Measurements from ENCODE around the gene WBP4.

The WBP4 gene

DNA sequence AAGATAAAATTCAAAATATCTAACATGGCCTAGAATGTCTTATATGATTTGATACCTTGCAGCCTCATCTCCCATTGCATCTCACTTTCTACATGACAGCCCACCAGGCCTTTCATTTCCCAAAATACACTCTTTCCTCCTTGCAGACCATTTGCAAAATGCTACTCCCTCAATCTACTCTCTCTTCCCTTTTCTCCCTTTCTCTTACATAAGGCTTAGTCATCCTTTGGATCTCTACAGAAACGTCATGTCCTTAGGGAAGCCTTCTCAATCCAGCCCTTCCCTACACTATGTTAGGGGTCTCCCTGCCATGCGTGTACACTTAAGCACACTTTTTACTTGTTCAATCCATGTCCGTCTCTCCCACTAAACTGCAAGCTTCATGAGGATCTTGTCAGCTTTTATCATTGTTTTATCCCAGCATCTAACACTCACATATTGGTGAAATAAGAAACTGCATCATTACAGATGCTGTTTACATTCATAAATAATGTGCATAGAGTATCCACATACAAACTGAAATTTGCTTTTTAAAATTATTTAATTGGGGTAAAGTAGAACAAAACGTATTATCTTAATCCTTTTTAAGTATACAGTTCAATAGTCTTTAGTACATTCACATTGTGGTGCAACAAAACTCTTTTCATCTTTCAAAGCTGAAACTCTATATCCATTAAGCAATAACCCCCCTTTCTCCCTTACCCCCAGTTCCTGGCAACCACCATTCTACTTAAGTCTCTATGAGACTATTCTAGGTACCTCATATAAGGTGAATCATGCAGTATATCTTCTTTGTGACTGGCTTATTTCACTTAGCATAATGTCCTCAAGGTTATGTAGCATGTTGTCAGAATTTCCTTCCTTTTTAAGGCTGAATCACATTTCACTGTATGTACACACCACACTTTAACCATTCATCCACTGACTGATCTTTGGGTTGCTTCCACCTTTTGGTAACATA, 11.5 kb upstream of the WBP4 start:
- no peak for DNase-seq (ENCODE audit: low spot score)

DNA sequence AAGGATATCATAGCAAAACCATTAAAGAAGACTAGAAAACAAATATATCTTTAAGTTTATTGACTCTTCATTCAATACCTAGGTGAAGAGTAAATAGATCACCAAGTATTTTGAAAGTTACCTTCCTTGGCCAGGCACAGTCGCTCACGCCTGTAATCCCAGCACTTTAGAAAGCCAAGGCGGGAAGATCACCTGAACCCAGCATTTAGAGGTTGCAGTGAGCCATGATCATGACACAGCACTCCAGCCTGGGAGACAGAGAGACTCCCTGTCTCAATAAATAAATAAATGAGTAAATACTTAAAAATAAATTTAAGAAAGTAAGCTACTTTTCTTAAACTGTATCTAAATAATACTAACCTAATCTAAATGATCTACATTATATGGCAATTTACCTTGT, 8.9 kb upstream of the WBP4 start:
- DNase-seq (ENCODE audit: low spot score), result no peak

DNA sequence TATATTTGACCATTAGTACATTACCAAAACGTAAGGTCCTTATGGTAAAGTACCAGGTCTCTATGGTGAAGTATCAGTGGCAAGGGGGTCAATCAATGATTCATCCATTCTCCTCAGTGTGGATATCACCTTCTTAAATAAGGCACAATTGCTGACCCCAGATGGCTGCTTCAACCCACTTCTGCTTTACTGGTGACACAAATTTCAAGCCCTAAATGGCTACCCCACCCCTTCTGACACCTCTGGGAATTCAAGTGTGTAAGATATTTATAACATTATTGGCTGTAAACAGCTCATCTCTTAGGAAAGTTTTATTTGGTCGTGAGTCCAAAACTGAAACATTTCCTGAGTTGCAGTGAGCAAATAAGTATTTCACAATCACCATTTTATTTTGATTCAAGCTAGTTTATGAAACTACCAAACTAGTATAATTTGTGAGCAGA, 7.9 kb upstream of the WBP4 start:
- no peak for DNase-seq (ENCODE audit: low spot score)

DNA sequence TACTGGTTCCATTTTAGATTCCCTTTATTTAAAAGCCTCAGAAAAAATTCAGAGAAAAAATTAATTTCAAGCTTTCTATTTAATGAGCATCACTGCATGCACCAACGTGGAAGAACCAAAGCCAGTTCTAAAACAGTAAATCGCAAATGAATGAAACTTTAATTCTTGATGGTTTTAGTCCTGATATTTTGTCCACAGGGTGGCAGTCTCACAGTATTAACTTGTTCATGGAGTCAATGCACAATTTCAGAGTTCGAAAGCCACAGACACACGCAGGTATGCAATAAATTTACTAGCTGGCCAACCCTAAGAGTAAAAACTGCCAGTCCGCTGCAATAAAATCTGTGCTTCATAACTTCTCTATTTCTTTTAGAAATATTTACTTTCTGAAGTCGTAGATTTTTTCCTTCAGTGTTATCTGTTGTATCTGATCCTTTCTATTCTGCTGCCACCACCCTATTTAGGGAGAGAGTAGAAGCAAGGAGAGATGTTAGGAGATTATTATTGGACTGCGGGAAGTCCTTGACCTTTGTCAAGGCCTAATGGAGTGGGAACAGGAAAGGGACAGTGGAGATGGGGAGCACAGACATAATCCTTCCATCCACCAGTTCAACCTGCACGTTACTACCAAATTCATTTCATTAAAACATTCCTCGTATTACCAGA, 7.0 kb upstream of the WBP4 start:
- DNase-seq (ENCODE audit: low spot score), result peak; percentile 40

DNA sequence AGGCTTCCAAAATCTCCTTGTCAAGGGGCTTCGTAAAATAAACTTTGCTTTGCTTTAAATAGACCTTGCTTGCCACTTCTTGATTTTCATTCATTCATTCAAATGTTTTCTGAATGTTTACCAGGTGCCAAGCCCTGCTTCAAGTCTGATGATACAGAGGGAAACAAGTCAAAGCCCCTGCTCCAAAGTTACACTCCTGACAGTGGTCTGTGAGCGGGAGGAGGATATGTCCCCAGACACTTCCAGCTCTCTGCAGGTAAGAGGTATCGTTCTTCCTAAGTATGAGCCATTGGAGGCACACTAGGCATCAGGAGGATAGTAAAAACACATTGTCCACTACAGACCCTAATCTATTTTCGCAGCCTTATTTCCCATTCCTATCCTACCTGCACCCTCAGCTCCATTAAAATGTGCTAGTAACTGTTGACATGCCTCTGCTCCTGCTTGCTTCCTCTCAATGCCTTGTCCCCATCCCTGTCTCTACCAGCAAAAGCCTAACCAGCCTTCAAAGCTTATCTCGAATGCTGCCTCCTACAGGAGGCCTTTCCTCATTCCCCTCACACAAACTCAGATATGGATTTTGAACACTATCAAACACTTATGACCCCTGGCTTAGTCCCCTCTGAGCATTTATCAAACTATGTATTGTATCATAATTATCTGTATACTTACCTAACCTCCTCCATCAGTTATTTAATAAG, 6.2 kb upstream of the WBP4 start:
- no peak for DNase-seq (ENCODE audit: low spot score)

DNA sequence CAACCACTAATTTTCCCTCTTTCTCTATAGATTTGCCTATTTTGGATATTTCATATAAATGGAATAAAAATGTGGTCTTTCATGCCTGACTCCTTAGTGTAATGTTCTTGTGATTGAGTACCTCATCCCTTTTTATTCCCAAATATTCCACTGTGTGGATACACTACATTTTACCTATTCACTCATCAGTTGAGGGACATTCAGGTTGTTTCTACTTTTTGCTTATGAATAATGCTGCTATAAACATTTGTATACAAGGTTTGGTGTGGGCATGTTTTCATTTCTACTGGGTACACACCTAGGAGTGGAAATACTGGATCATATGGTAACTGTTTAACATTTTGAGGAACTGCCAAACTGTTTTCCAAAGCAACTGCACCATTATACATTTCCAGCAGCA, 5.1 kb upstream of the WBP4 start:
- DNase-seq (ENCODE audit: low spot score), result no peak

DNA sequence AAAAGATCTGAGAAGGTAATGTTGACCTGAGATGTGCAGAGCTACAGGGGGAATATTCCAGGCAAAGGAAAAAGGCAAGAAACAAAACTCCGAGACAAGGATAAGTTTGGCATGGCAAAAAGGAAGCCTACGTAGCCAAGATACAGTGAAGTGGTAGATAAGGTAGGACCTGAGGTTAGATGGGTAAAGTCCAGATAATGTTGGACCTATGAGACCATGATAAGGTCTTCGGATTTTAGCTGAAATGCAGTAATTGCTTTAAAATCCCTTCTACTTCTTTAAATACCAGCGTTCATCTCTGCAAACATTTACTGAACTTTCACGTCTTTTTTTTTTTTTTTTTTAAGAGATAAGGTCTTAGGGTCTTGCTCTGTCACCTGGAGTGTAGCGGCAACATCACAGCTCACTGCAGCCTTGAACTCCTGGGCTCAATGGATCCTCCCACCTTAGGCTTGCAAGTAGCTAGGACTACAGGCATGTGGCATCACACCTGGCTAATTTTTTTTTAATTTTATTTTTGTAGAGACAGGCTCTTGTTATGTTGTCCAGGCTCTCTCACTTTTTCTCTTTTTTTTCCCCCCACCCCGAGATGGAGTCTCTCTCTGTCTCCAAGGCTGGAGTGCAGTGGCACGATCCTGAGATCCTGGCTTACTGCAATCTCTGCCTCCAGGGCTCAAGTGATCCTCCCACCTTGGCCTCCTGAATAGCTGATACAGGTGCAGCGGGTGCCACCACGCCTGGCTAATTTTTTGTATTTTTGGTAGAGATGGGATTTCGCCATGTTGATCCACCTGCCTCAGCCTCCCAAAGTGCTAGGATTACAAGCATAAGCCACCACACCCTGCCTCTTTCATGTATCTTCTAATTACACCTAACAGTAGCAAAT, 4.2 kb upstream of the WBP4 start:
- DNase-seq (ENCODE audit: low spot score), result no peak

DNA sequence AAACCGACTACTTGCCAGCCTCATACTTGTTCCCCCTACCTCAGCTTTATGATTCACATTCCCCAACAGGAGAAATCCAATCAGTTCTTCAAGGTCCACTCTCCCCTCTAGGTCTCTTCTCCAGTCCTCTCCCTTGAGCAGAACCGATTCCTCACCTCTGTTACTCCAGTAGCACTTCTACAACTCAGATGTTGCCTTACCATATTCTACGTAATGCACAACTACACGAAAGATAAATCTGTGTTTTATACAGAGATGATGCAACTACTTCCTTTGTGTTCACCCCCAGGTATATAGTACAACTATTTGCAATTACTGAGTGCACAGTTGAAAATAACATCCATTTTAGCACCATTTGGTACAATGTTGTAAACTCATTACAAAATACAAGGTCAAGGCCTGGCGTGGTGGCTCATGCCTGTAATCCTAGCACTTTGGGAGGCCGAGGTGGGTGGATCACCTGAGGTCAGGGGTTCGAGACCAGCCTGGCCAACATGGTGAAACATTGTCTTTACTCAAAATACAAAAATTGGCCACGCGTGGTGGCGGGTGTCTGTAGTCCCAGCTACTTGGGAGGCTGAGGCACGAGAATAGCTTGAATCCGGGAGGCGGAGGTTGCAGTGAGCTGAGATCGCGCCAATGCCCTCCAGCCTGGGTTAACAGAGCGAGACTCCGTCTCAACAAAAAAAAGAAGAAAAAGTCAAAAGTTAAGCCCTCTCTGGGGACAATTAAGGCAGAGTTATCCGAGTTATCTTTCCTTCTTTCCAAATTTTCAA, 2.8 kb upstream of the WBP4 start:
- no peak for DNase-seq (ENCODE audit: low spot score)

DNA sequence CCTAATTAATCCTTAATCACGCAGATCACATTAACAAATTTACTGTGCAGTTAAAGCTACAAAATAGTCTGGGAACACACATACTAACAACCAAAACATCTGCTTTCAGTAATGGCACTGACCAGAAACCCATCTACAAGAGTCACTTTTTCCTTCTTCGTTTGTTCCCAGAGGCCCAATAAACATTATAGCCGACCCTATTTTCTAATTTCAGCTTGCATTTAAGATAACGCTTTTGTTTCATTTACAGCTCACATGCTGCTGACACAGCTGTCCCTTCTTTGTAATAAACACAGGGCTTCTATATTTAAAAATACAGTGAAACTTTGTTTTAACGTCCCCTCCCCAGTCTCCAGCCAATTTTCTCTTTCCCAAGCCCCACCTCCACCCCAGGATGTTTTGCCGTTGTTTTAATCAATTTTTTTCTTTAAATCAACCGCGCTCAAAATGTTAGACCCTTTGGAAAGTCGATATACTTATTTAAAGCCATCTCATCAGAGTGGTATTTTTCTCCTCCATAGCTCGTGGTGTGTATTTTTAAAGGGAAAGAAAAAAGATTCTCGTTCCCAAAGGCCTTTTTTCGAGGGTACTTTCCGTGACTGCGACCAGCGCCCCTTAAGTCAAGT, 1.7 kb upstream of the WBP4 start:
- DNase-seq (ENCODE audit: low spot score), result peak; percentile 31

DNA sequence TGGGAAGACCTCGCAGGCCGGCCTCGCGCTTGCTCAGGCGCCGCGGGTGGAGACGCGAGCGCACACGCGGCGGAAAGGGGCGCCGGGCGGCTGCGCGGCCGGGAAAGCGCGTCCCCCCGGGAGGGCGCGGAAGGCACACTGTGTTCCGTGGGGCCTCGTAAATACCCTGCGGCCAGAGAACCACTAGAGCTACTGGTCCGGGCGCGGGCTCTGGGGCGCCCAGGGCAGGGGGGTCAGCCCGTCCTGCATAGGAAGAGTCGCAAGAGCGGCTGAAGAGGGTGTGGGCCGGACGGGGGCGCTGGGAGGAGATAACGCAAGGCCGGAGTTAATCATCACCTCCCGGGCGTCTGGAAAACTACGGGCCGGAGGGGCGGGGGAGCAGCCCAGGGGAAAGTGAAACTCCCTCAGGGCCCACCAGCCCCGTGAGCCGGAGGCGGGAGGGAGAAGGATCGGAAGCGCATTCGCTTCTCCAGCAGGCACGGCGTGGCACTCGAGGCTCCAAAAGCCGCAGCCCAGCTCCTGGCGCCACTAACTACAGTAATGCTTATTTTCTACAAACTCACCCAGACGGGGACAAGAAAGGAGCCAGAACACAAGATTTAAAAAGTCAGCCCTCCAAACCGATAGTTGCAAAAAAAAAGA, 1.1 kb upstream of the WBP4 start:
- peak; percentile 92 for DNase-seq (ENCODE audit: low spot score)

DNA sequence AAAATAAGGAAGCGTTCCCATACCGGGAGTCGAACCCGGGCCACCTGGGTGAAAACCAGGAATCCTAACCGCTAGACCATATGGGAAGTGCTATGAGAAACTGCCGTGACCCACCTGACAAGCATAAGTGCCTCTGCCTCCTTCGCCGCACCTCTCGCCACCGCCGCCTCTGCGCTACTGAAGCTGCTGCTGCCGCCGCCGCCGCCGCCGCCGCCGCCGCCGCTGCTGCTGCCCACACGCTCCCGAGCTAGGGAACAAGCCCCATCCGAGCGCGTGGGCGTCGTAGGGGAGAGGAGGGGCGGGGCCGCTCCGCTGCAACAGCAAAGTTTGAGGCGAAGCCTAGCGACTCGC, 610 bp upstream of the WBP4 start:
- peak; percentile 90 for DNase-seq (ENCODE audit: low spot score)

DNA sequence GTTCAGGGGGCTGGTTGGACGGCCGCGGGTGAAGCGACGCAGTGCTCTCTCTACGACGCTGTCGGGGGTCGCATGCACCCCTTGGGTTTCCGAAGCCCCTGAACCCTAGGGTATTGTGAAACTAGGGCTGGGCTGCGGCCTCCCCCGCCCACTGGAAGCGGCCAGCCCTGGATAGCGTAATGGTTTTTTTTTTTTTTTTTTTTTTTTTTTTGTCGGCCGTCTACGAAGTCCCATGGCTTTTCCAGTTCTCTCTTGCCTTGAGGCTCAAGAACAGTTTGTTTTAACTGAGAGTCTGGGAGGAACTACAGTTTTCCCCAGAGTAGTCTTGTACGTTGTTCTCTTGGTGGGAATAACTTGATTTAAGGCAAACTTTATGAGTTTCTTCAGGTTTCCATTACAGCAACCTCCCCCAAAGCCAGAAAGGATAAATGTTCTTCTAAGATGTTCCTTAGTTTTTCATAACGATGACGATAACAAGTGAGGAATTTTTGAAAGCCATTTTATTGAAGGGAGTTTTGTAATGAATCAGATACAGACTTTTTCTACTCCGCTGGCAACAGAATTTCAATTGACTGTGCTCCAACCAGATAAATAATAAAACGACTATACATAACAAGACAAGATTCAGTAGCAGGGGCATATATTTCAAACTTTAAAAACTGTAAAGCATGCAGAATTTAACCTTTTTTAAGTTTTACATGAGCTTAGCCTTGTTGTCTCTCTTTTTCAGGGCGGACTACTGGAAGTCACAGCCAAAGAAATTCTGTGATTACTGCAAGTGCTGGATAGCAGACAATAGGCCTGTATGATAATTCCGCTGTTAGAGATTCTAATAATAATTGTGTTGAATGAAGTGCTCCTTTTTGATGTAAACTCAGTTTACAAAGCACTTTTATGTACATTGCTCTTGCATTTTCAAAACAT, 867 bp downstream of the WBP4 start:
- DNase-seq (ENCODE audit: low spot score), result no peak

DNA sequence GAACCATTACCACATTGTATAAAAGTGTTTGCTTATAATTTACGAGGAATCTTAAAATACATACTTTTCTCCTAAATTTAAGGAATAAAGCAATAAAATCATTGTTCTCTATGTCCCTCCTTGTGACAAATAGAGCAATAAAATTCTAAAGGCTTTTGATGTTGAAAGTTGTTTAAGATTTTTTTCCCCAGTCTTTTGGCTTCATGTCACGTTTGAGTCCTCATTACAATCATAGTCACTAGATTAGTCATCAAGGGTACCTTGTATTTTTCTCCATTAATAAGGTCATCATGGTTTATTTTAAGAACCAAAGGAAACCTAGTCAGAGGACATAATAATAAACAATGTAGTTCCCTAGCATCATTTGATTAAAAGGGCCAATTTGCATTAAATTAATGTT, 3.2 kb downstream of the WBP4 start:
- DNase-seq (ENCODE audit: low spot score), result no peak

DNA sequence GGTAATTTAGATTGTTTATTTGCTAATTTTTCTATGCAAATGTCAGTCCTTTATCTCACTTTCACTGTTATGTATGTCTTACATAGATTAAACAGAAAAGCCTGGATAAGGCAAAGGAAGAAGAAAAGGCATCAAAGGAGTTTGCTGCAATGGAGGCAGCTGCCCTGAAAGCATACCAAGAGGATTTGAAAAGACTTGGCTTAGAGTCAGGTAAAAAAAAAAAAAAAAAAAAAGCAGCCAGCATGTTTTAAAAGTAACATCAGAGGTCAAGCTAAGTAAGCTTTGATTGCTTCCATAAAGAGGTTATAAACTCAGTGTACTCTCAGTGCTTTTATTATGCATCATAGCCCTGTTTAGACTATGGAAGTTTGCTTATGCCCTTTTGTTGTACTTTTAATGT, 3.8 kb downstream of the WBP4 start:
- DNase-seq (ENCODE audit: low spot score), result no peak

DNA sequence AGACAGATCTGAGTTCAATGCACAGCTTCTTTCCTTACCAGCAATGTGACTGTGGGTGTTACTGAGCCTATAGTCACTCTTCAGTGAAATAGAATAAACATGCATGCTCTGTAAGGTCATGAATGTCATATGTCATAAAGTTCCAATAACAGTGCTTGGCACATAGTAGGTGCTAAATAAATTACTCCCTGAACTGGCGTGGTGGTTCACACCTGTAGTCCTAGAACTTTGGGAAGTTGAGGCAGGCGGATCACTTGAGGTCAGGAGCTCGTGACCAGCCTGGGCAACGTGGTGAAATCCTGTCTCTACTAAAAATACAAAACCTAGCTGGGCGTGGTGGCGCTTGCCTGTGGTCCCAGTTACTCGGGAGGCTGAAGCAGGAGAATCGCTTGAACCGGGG, 13.2 kb downstream of the WBP4 start:
- no peak for DNase-seq (ENCODE audit: low spot score)

DNA sequence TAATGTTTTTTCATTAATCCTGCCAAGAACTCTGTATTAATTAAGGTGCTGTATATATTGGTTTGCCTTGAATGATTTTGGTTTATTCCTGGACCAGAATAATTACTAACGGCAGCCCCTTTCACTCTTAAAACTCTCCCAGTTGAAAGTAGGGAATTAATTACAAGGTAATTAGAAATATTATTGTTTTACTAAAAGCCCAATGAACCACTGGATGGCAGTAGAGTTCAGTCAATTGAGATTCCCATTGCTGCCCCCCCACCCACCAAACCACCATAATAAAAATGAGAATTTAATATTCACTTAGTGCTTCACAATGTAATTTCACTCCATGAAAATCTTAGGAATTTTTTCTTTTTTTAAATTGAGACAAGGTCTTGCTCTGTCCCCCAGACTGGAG, 13.7 kb downstream of the WBP4 start:
- peak; percentile 59 for DNase-seq (ENCODE audit: low spot score)

DNA sequence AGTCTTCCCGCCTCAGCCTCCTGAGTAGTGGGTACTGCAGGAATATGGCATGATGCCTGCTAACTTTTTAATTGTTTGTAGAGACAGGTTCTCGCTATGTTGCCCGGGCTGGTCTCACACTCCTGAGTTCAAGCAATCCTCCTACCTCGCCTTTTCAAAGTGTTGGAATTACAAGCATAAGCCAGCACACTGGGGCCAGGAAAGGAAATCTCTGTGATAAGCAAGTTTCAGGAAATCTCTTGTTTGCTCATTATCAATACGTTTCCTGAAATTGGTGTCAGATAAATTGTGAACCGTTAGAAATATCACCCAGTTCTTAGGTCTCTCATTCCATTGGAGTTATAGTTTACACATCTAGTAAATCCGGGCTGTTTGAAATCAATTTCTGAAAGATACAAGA, 14.2 kb downstream of the WBP4 start:
- DNase-seq (ENCODE audit: low spot score), result no peak

DNA sequence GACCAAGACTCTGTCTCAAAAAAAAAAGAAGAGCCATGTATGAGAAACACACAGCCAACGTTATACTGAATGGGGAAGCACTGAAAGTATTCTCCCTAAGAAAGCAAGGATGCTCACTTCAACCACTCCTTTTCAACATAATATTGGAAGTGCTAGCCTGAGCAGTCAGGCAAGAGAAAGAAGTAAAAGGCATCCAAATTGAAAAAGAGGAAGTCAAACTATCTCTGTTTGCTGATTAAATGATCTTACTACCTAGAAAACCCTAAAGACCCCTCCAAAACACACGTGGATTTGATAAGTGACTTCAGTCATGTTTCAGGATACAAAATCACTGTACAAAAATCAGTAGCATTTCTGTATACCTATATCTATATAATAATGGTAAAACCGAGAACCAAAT, 16.2 kb downstream of the WBP4 start:
- DNase-seq (ENCODE audit: low spot score), result no peak

DNA sequence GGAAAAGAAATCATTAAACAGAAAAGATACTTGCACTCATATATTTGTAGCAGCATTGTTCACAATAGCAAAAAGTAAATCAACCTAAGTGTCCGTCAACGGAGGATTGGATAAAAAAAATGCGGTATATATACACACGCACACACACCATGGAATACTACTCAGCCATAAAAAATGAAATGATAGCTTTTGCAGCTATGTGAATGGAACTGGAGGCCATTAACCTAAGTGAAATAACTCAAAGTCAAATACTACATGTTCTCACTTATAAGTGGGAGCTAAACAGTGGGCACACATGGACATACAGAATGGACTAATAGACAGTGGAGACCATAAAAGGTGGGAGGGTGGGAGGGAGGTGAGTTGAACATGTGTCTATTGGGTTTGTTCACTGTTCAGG, 18.4 kb downstream of the WBP4 start:
- DNase-seq (ENCODE audit: low spot score), result no peak
